ENCODE results near the gene MSANTD1. TPM values are rescaled to one million over a fixed set of nuclear protein-coding genes. Genes with fewer than 3 reads are reported as not detected.

MSANTD1 gene
- total RNA-seq, 4 donors from 2014 or later: 0.68 to 1.3 (median 0.80) TPM; not detected in 1

DNA sequence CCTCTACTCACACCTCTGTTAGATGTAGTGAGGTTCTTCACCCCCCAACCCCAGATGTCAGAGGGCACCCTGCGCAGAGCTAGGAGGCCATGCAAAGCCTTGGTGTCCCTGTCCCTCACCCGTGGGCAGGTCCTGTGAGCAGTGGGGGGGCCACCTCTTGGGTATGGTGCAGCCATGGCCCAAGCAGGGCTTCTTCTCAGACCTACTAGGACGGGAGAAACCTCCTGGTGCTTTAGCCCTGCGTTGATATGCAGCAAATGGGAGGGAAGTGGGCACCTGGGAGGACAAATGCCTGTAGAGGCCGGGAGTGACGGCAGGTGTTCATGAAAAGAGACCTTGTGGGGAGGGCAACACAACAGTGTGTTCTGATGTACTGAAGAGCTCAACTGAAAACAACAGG, 38.5 kb upstream of the MSANTD1 start:
- in situ Hi-C loops (cut with MboI; ENCODE audit: low pct_ligation_motif_present in 1 of 4, low pct_unique_long_range_greater_than_20kb in 1 of 4, low sequenced_read_pairs in 3 of 4): loop anchor here in 1 of 4 donors (25.0 kb wide), 1 partner anchor 227 kb away; the partner anchor contains the start of gene HGFAC
- TF ChIP-seq POLR2A (IDR thresholded peaks at IDR 0.05) (no peak), POLR2AphosphoS5 (IDR thresholded peaks at IDR 0.05) (no peak), EP300 (IDR thresholded peaks at IDR 0.05; ENCODE audit: low read depth) (no peak)
- TF ChIP-seq, protein P1, sequence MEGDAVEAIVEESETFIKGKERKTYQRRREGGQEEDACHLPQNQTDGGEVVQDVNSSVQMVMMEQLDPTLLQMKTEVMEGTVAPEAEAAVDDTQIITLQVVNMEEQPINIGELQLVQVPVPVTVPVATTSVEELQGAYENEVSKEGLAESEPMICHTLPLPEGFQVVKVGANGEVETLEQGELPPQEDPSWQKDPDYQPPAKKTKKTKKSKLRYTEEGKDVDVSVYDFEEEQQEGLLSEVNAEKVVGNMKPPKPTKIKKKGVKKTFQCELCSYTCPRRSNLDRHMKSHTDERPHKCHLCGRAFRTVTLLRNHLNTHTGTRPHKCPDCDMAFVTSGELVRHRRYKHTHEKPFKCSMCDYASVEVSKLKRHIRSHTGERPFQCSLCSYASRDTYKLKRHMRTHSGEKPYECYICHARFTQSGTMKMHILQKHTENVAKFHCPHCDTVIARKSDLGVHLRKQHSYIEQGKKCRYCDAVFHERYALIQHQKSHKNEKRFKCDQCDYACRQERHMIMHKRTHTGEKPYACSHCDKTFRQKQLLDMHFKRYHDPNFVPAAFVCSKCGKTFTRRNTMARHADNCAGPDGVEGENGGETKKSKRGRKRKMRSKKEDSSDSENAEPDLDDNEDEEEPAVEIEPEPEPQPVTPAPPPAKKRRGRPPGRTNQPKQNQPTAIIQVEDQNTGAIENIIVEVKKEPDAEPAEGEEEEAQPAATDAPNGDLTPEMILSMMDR (IDR thresholded peaks at IDR 0.05): no peak

DNA sequence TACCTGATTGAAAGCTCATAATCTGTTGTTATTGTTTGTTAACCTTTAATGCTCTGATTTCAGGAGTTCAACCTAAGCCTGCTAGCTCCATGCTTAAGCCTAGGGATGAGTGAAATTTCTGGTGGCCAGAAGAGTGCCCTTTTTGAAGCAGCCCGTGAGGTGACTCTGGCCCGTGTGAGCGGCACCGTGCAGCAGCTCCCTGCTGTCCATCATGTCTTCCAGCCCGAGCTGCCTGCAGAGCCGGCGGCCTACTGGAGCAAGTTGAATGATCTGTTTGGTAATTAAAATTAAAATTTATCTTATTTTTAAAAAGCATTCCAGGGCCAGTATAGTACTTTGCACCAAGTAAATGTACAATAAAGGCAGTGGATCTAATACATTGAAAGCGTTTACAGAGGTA, 37.1 kb upstream of the MSANTD1 start:
- H3K9me3 ChIP-seq: no peaks in the 10 kb centered on the region
- DNase-seq: no peak
- 98 to 100% methylated on average over 1 to 8 of the region's 8 CpGs for WGBS, 2 donors (ENCODE audit: low coverage in 1 of 2)
- TF ChIP-seq, protein P1 (IDR thresholded peaks at IDR 0.05): no peak
- no peak for TF ChIP-seq POLR2A (IDR thresholded peaks at IDR 0.05)
- no peaks in the 10 kb centered on the region for H3K4me1 ChIP-seq
- in situ Hi-C loops (cut with MboI; ENCODE audit: low pct_ligation_motif_present in 1 of 4, low pct_unique_long_range_greater_than_20kb in 1 of 4, low sequenced_read_pairs in 3 of 4): loop anchor here in 1 of 4 donors (25.0 kb wide), 1 partner anchor 225 kb away; the partner anchor contains the start of gene HGFAC
- no peak overlapping the region for H3K27ac ChIP-seq
- H3K27me3 ChIP-seq: no peaks in the 10 kb centered on the region
- H3K36me3 ChIP-seq: peaks cover 0 to 77% (median 36%) of the 10 kb centered on the region in 4 donors
- no peak overlapping the region for H3K4me3 ChIP-seq
- intact Hi-C loops (cut with DNase I; ENCODE audit: low total_unique reads): no loop called here

More for the DNA sequence above, 38.5 kb upstream of the MSANTD1 start:
- intact Hi-C loops (cut with DNase I; ENCODE audit: low total_unique reads): no loop called here
- H3K36me3 ChIP-seq: peaks cover 0 to 72% (median 33%) of the 10 kb centered on the region in 4 donors
- no peak for DNase-seq
- H3K27me3 ChIP-seq: no peaks in the 10 kb centered on the region
- H3K27ac ChIP-seq: no peak overlapping the region
- WGBS, 2 donors (ENCODE audit: low coverage in 1 of 2): 97% methylated on average over 6 of the region's 6 CpGs; no CpG with 5 or more reads in 1 of the 2 donors
- H3K4me3 ChIP-seq: no peak overlapping the region
- no peaks in the 10 kb centered on the region for H3K9me3 ChIP-seq
- H3K4me1 ChIP-seq: no peaks in the 10 kb centered on the region

DNA sequence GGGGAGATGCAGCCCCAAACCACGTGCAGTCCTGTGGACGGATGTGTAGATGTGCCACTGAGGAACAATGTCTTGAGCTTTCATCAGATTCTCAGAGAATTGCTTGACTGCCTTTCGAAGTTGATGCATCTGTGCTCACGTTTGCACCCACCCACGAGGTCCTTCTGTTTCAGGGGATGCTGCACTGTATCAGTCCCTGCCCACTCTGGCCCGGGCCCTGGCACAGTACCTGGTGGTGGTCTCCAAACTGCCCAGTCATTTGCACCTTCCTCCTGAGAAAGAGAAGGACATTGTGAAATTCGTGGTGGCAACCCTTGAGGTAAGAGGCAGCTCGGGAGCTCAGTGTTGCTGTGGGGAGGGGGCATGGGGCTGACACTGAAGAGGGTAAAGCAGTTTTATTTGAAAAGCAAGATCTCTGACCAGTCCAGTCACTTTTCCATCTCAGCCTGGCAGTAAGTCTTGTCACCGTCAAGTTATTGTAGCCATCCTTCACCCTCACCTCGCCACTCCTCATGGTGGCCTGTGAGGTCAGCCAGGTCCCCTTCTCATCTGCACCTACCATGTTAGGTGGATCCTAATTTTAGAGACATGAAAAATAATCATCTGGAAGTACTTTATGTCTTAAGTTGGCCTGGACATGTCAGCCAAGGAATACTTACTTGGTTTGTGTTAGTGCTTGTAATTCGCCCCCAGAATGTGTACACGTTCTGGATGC, 36.4 kb upstream of the MSANTD1 start:
- no peaks in the 10 kb centered on the region for H3K4me1 ChIP-seq
- 83 to 98% methylated on average over 2 to 12 of the region's 12 CpGs for WGBS, 2 donors (ENCODE audit: low coverage in 1 of 2)
- DNase-seq: no peak
- H3K4me3 ChIP-seq: no peak overlapping the region
- in situ Hi-C loops (cut with MboI; ENCODE audit: low pct_ligation_motif_present in 1 of 4, low pct_unique_long_range_greater_than_20kb in 1 of 4, low sequenced_read_pairs in 3 of 4): loop anchor here in 1 of 4 donors (25.0 kb wide), 1 partner anchor 225 kb away; the partner anchor contains the start of gene HGFAC
- peaks cover 0 to 78% (median 36%) of the 10 kb centered on the region in 4 donors for H3K36me3 ChIP-seq
- intact Hi-C loops (cut with DNase I; ENCODE audit: low total_unique reads): no loop called here
- no peak overlapping the region for H3K27ac ChIP-seq
- H3K27me3 ChIP-seq: no peaks in the 10 kb centered on the region
- TF ChIP-seq, protein P1 (IDR thresholded peaks at IDR 0.05): no peak
- TF ChIP-seq POLR2A (IDR thresholded peaks at IDR 0.05) (no peak), EP300 (IDR thresholded peaks at IDR 0.05; ENCODE audit: low read depth) (no peak), POLR2AphosphoS5 (IDR thresholded peaks at IDR 0.05) (no peak)
- no peaks in the 10 kb centered on the region for H3K9me3 ChIP-seq

DNA sequence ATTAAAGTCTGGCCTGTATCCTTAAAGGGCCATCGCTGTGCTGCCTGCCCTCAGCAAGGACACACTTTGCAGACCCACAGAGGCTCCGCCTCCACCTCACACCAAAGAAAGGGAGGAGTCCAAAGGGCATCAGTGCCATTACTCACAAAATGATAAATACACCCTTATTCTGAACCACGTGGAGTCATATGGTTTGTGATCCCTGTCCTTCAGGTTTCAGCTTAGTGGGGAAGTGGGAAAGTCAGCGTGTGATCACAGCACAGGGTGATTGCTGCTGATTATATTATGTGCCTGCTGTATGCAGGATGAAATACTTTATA, 35.9 kb upstream of the MSANTD1 start:
- no peaks in the 10 kb centered on the region for H3K27me3 ChIP-seq
- H3K36me3 ChIP-seq: peaks cover 0 to 73% (median 38%) of the 10 kb centered on the region in 4 donors
- no peaks in the 10 kb centered on the region for H3K4me1 ChIP-seq
- no peak for TF ChIP-seq POLR2A (IDR thresholded peaks at IDR 0.05)
- H3K4me3 ChIP-seq: no peak overlapping the region
- WGBS, 2 donors (ENCODE audit: low coverage in 1 of 2): 82% methylated on average over 4 of the region's 4 CpGs; no CpG with 5 or more reads in 1 of the 2 donors
- H3K9me3 ChIP-seq: no peaks in the 10 kb centered on the region
- intact Hi-C loops (cut with DNase I; ENCODE audit: low total_unique reads) (no loop called here), in situ Hi-C loops (cut with MboI; ENCODE audit: low pct_ligation_motif_present in 1 of 4, low pct_unique_long_range_greater_than_20kb in 1 of 4, low sequenced_read_pairs in 3 of 4) (loop anchor here in 1 of 4 donors (25.0 kb wide), 1 partner anchor 224 kb away; the partner anchor contains the start of gene HGFAC)
- H3K27ac ChIP-seq: no peak overlapping the region
- DNase-seq: no peak
